K562 (cell line): Measurements from ENCODE around the gene ACTN4. TPM values are rescaled to one million over a fixed set of nuclear protein-coding genes. Genes with fewer than 3 reads are reported as not detected.

Source experiments
- ATAC-seq: fragments of 200-7000 bp; cut with Tn5 transposase; 3 replicates; pipeline ENCODE4 v1.9.1; 2020; ENCODE audit warnings: moderate library complexity
- BruUV-seq: library from RNA; stranded (reverse); fragments of 400-500 nt; replicated peaks from 2 replicates; lab custom pipeline; 2021; lab: Mats Ljungman, UMichigan
- CTCF ChIA-PET: fragments of 300-600 bp; formaldehyde crosslinking; extraction: SDS; loops from one replicate; lab custom pipeline; 2021; ENCODE audit warnings: low intra/inter-chr PET ratio; lab: Yijun Ruan, JAX
- POLR2A ChIA-PET: fragments of 300-600, 350-650 bp; sonication (Branson Sonifier 250); formaldehyde crosslinking; extraction: SDS; loops from one replicate; lab custom pipeline; 2021; ENCODE audit warnings: antibody characterized with exemption, inconsistent platforms; lab: Yijun Ruan, JAX
- DNase-seq, 4 experiments: peaks; one replicate each; pipeline versions ENCODE4 v3.0.0 to v3.0.0-alpha.2; 2011 to 2018; ENCODE audit warnings: low spot score in 3 of 4, mixed read lengths in 3 of 4; ENCODE audit errors: extremely low read depth in 1 of 4
- FAIRE-seq: peaks from 2 replicates; lab custom pipeline; 2011; peaks lifted over from hg19 to GRCh38; lab: Jason Lieb, UNC
- H2AFZ ChIP-seq: 2 replicates; pipeline ENCODE4 v1.6.0; 2011; ENCODE audit warnings: low read depth, low read length, control low read depth, inconsistent platforms
- H3K27ac ChIP-seq: fragments of 200-600 bp; 3 replicates; pipeline ENCODE4 v1.8.0; 2011; ENCODE audit warnings: low read depth, mild to moderate bottlenecking, control low read depth, inconsistent platforms, low read length, moderate library complexity, mixed read lengths; ENCODE audit errors: extremely low read depth
- H3K27me3 ChIP-seq, 2 experiments: fragments of 300-600 bp in 1 of 2; 2 replicates in 1 of 2; 3 replicates in 1 of 2; pipeline versions ENCODE4 v1.6.0 to v1.8.0; 2011; ENCODE audit warnings: inconsistent platforms in 2 of 2, low read length in 2 of 2, mild to moderate bottlenecking in 1 of 2, mixed read lengths in 1 of 2, moderate library complexity in 1 of 2; ENCODE audit not compliant: control insufficient read depth in 2 of 2, insufficient read depth in 2 of 2
- H3K36me3 ChIP-seq: fragments of 300-600 bp; 3 replicates; pipeline ENCODE4 v1.8.0; 2011; ENCODE audit warnings: mild to moderate bottlenecking, low read length, inconsistent platforms; ENCODE audit not compliant: control insufficient read depth, insufficient read depth
- H3K4me1 ChIP-seq, 2 experiments: fragments of 200-600 bp in 1 of 2; replicated peaks in 1 of 2; 2 replicates in 1 of 2; 3 replicates in 1 of 2; pipeline versions ENCODE4 v1.5.1 to v1.8.0; 2011; ENCODE audit warnings: inconsistent platforms in 2 of 2, low read length in 2 of 2, mild to moderate bottlenecking in 1 of 2, mixed read lengths in 1 of 2, moderate library complexity in 1 of 2; ENCODE audit not compliant: control insufficient read depth in 2 of 2, insufficient read depth in 2 of 2
- H3K4me2 ChIP-seq: 2 replicates; pipeline ENCODE4 v1.6.1; 2011; ENCODE audit warnings: low read length, control low read depth, inconsistent platforms, mixed read lengths; ENCODE audit not compliant: insufficient read depth
- H3K4me3 ChIP-seq: fragments of 200-600 bp; sonication (generic), shearing (Covaris generic); 2 replicates; pipeline ENCODE4 v1.5.1; 2016; ENCODE audit warnings: control low read depth, inconsistent platforms
- H3K79me2 ChIP-seq: fragments of 200-600 bp; 3 replicates; pipeline ENCODE4 v1.8.0; 2011; ENCODE audit warnings: low read length, inconsistent platforms; ENCODE audit not compliant: control insufficient read depth, insufficient read depth
- H3K9ac ChIP-seq, 2 experiments: 2 replicates each; pipeline versions ENCODE4 v1.6.0 to v1.6.1; 2011; ENCODE audit warnings: low read depth in 2 of 2, low read length in 2 of 2, control low read depth in 1 of 2, inconsistent platforms in 1 of 2, mild to moderate bottlenecking in 1 of 2, mixed read lengths in 1 of 2; ENCODE audit not compliant: insufficient read depth in 1 of 2
- H3K9me1 ChIP-seq: one replicate; pipeline ENCODE4 v1.6.0; 2011; ENCODE audit warnings: inconsistent platforms, mild to moderate bottlenecking, low read length, moderate library complexity; ENCODE audit not compliant: control insufficient read depth, insufficient read depth
- H3K9me3 ChIP-seq: replicated peaks from 2 replicates; pipeline ENCODE4 v1.5.1; 2011; ENCODE audit warnings: low read depth, low read length, inconsistent platforms; ENCODE audit not compliant: control insufficient read depth, insufficient read depth
- H4K20me1 ChIP-seq: replicated peaks from 2 replicates; pipeline ENCODE4 v1.6.1; 2011; ENCODE audit warnings: low read length, inconsistent platforms, mixed read lengths; ENCODE audit not compliant: control insufficient read depth, insufficient read depth
- CREM ChIP-seq: IDR thresholded peaks from 2 replicates; pipeline ENCODE4 v1.6.1; 2014; ENCODE audit warnings: antibody characterized with exemption, low read depth
- FUS ChIP-seq: fragments of 200-400 bp; formaldehyde crosslinking; optimal IDR thresholded peaks from 2 replicates; pipeline ENCODE3; 2017; ENCODE audit warnings: low read depth, low read length
- MNT ChIP-seq, 2 experiments: fragments of 450-650 bp; conservative IDR thresholded peaks; 2 replicates each; pipeline ENCODE4 v1.6.1; 2017; ENCODE audit warnings: mild to moderate bottlenecking in 2 of 2, moderate library complexity in 2 of 2
- SRF ChIP-seq, 2 experiments: fragments of 250-450, 450-650 bp in 1 of 2; sonication (Bioruptor Pico) in 1 of 2; sonication (generic) in 1 of 2; formaldehyde crosslinking; IDR thresholded peaks; 2 replicates each; pipeline versions ENCODE4 v1.5.0 to v1.5.1; 2020 to 2022; ENCODE audit warnings: mild to moderate bottlenecking in 1 of 2, missing genetic modification reagents in 1 of 2
- ZBTB7A ChIP-seq: IDR thresholded peaks from 2 replicates; pipeline ENCODE4 v1.6.1; 2011; ENCODE audit warnings: low read depth, mild to moderate bottlenecking, low read length, moderate library complexity, borderline replicate concordance; ENCODE audit not compliant: control insufficient read depth
- WGBS: fragments of 100-300 bp; shearing (Covaris generic); methylation state at CpG from one replicate; pipeline ENCODE4 v1.1.6; 2016; ENCODE audit warnings: low coverage, mixed read lengths; ENCODE audit not compliant: insufficient coverage; ENCODE audit errors: missing lambda C conversion rate; 5-methylcytosine and 5-hydroxymethylcytosine counted together
- in situ Hi-C: fragments of 300-500 bp; cut with MboI; formaldehyde crosslinking; loops from 4 replicates; pipeline ENCODE4 v1.15.0; 2018; ENCODE audit warnings: inconsistent platforms, mixed read lengths
- intact Hi-C: fragments of 100-400 bp; cut with micrococcal nuclease; formaldehyde crosslinking; loops from 2 replicates; pipeline ENCODE4 v1.14.2; 2022
- polyA plus RNA-seq, 8 experiments: library from polyadenylated mRNA; depleted of rRNA in 4 of 8; stranded (reverse) in 5 of 8; unstranded in 3 of 8; fragments of >200 nt; fragmentation: Nextera tagmentation in 2 of 8; fragmentation: Illumina TruSeq in 1 of 8; extraction: Ambion mirVana in 2 of 8; extraction: Trizol in 1 of 8; gene quantifications; 2 replicates each; pipeline versions ENCODE4 v1.2.1 to v1.2.3, GENCODE V29; 2011 to 2014; ENCODE audit warnings: inconsistent platforms in 1 of 8, missing spikeins in 1 of 8
- total RNA-seq, 7 experiments: library from RNA; depleted of rRNA in 6 of 7; stranded (reverse); fragments of >200 nt in 6 of 7; fragmentation: Illumina TruSeq in 2 of 7; extraction: Trizol in 2 of 7; gene quantifications; 2 replicates each; pipeline versions ENCODE4 v1.2.1 to v1.2.3, GENCODE V29; 2011 to 2021; ENCODE audit warnings: low replicate concordance in 1 of 7

ACTN4 gene
- total and polyA plus RNA-seq, 9 of the 15 experiments (the other 6 are each of a cell fraction or from before 2014, with no cell fraction given) = 3.1 to 385 (median 125) TPM

GRCh38 chr19:38661136-38661535 lies 13.7 kb downstream of the ACTN4 start:
- in situ Hi-C loops = no loop called here
- no peak overlapping the region for H3K4me3 ChIP-seq
- H3K27me3 ChIP-seq = no peaks in the 10 kb centered on the region
- H3K27ac ChIP-seq = no peak overlapping the region; the same call in 2 of the 3 replicates
- peaks cover 9% of the 10 kb centered on the region for H3K9me1 ChIP-seq
- DNase-seq (no peak), ATAC-seq (no peak), FAIRE-seq (no peak)
- no peak overlapping the region for H2AFZ ChIP-seq
- CTCF ChIA-PET = no interaction called here
- peaks cover 68% of the 10 kb centered on the region for H3K36me3 ChIP-seq
- WGBS = 63% methylated on average over 7 of the region's 7 CpGs
- intact Hi-C loops = no loop called here
- peaks cover 97% of the 10 kb centered on the region for H3K79me2 ChIP-seq
- TF ChIP-seq FUS (no peak), ZBTB7A (no peak), SRF (CRISPR knock-in tag; IDR thresholded peaks at IDR 0.05) (no peak), MNT (conservative IDR thresholded peaks at IDR 0.05) (no peak), CREM (no peak)
- peaks cover 63% of the 10 kb centered on the region for H4K20me1 ChIP-seq
- no peak overlapping the region for H3K9ac ChIP-seq
- POLR2A ChIA-PET = interaction anchor here (2.9 to 5.2 kb wide), 2 partner anchors 10 to 14 kb away, joined by 18 to 31 read pairs; no protein-coding TSS in a partner anchor
- no peaks in the 10 kb centered on the region for H3K9me3 ChIP-seq
- H3K4me1 ChIP-seq = peaks cover 37 to 72% of the 10 kb centered on the region in 2 experiments
- BruUV-seq = no TSS peak
- H3K4me2 ChIP-seq = no peak overlapping the region
